ENCODE data around the gene LMF1.

DNA sequence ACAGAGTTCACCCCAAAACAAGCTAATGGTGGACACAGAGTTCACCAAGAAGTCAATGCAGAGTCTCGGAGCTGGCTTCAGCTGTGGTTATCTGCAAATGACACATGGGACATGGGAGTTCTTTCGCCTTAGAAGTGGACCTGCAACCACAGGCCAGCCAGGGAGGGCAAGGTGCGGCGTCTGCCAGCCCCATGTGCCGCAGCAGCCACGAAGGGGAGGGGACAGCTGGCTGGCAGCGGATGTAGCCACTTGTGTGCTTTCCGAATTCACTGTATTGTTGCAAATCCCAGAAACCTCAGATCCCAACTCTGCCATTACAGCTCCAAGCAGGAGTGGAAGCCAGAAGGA, 24.8 kb downstream of the LMF1 start:
- TF ChIP-seq POLR2A (IDR thresholded peaks at IDR 0.05; ENCODE audit: low read length) (no peak), GATA1 (IDR thresholded peaks at IDR 0.05; ENCODE audit: low read depth, low read length) (no peak)
